ENCODE results near the gene TMC7.

Gene TMC7

DNA sequence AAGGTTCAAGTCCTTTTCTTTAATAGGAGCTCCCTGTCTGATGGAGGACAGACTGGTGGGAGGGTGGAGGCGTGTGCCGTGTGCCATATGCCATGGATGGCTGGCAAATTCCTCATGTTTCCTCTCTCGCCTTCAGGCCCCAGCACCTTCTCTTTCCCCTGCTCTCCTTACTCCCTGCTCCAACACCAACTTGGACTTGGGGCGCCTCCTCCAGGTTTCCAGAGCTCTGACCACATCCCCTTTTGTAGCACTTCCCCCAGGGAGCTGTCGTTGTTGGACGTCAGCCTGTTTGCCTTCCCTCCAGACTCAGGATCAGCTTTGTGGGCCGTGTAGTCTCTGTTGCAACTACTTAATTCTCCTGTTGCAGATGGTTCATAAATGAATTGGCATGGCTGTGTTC is 30.7 kb downstream of the TMC7 start:
- peaks cover 30% of the 10 kb centered on the region for H3K36me3 ChIP-seq (ENCODE audit: insufficient read depth, insufficient read length, low read length)
- no peak for DNase-seq (ENCODE audit: low read depth, low spot score)
- H3K27me3 ChIP-seq (ENCODE audit: insufficient read depth, insufficient read length): no peaks in the 10 kb centered on the region
- no peak overlapping the region for H3K9ac ChIP-seq (ENCODE audit: insufficient read length, low read depth)
- H3K4me3 ChIP-seq (ENCODE audit: insufficient read length, low read depth): no peak overlapping the region
- peaks cover 8% of the 10 kb centered on the region for H3K4me1 ChIP-seq (ENCODE audit: insufficient read depth, insufficient read length)
- H3K9me3 ChIP-seq (ENCODE audit: insufficient read depth, low read length): peaks cover 12% of the 10 kb centered on the region; the same call in 1 of the 2 replicates
- TF ChIP-seq ZNF274 (IDR thresholded peaks at IDR 0.05; ENCODE audit: low read depth, low read length): no peak
- no peak for TF ChIP-seq SUZ12 (IDR thresholded peaks at IDR 0.05; ENCODE audit: extremely low read depth, insufficient read depth, insufficient read length)
- no peak for TF ChIP-seq YY1 (IDR thresholded peaks at IDR 0.05; ENCODE audit: insufficient read depth, insufficient read length)

DNA sequence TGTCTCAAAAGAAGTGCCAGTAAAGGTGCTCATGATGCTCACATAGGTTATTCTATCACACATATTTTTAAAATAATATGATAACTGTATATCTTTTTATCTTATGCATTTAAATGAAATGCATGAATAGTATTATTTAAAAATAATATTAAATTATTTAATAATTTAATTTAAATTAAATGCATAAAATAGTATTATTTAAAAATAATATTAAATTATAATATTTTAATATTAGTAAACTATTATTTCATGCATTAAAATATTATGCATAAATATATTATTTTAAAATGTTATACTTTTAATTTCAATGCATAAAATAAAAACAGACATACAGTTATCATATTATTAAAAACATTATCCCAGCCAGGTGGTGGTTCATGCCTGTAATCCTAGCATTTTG is 33.4 kb downstream of the TMC7 start:
- Histone ChIP-seq H3K9me3 (ENCODE audit: insufficient read depth, low read length) (peaks cover 8% of the 10 kb centered on the region), H3K4me1 (ENCODE audit: insufficient read depth, insufficient read length) (peaks cover 8% of the 10 kb centered on the region), H3K27me3 (ENCODE audit: insufficient read depth, insufficient read length) (no peaks in the 10 kb centered on the region), H3K36me3 (ENCODE audit: insufficient read depth, insufficient read length, low read length) (peaks cover 33% of the 10 kb centered on the region), H3K9ac (ENCODE audit: insufficient read length, low read depth) (no peak overlapping the region), H3K4me3 (ENCODE audit: insufficient read length, low read depth) (no peak overlapping the region)
- TF ChIP-seq SUZ12 (IDR thresholded peaks at IDR 0.05; ENCODE audit: extremely low read depth, insufficient read depth, insufficient read length): no peak
- TF ChIP-seq ZNF274 (IDR thresholded peaks at IDR 0.05; ENCODE audit: low read depth, low read length): no peak
- no peak for TF ChIP-seq YY1 (IDR thresholded peaks at IDR 0.05; ENCODE audit: insufficient read depth, insufficient read length)
- no peak for DNase-seq (ENCODE audit: low read depth, low spot score)

DNA sequence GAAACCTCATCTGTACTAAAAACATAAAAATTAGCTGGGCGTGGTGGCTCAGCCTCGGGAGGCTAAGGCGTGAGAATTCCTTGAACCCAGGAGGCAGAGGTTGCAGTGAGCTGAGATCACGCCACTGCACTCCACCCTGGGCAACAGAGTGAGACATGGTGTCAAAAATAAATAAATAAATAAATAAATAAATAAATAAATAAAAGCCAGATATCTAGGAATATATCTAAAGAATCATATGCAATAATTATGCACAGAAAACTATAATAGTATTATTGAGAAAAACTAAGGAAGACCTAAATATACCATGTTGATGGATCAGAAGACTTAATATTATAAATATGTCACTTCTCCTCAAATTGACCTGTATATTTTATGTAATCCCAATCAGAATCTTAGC is 37.0 kb downstream of the TMC7 start:
- peaks cover 9% of the 10 kb centered on the region for H3K9me3 ChIP-seq (ENCODE audit: insufficient read depth, low read length)
- peaks cover 43% of the 10 kb centered on the region for H3K36me3 ChIP-seq (ENCODE audit: insufficient read depth, insufficient read length, low read length)
- peaks cover 3% of the 10 kb centered on the region for H3K4me1 ChIP-seq (ENCODE audit: insufficient read depth, insufficient read length)
- no peak overlapping the region for H3K4me3 ChIP-seq (ENCODE audit: insufficient read length, low read depth)
- no peak for DNase-seq (ENCODE audit: low read depth, low spot score)
- H3K27me3 ChIP-seq (ENCODE audit: insufficient read depth, insufficient read length): no peaks in the 10 kb centered on the region
- TF ChIP-seq SUZ12 (IDR thresholded peaks at IDR 0.05; ENCODE audit: extremely low read depth, insufficient read depth, insufficient read length) (no peak), ZNF274 (IDR thresholded peaks at IDR 0.05; ENCODE audit: low read depth, low read length) (no peak), YY1 (IDR thresholded peaks at IDR 0.05; ENCODE audit: insufficient read depth, insufficient read length) (no peak)
- H3K9ac ChIP-seq (ENCODE audit: insufficient read length, low read depth): no peak overlapping the region

DNA sequence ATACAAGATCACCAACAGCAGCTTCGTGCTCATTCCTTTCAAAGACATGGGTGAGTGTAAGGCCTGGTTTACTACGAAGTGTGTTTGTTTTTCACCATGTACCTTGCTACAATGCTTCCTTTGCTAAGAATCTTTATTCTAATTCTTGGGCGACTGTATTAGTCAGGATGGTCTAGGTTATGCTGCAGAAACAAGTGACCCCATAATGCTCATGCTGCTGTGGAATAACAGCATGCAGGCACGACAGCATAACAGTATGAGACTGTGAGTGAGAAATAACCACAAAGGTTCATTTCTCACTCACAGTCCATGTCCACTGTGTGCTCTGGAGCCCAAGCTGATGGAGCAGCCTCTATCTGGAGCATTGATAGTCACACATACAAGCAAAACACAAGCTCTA is 38.0 kb downstream of the TMC7 start:
- Histone ChIP-seq H3K4me1 (ENCODE audit: insufficient read depth, insufficient read length) (no peaks in the 10 kb centered on the region), H3K4me3 (ENCODE audit: insufficient read length, low read depth) (no peak overlapping the region), H3K27me3 (ENCODE audit: insufficient read depth, insufficient read length) (no peaks in the 10 kb centered on the region), H3K36me3 (ENCODE audit: insufficient read depth, insufficient read length, low read length) (peaks cover 36% of the 10 kb centered on the region), H3K9me3 (ENCODE audit: insufficient read depth, low read length) (peaks cover 9% of the 10 kb centered on the region), H3K9ac (ENCODE audit: insufficient read length, low read depth) (no peak overlapping the region)
- no peak for TF ChIP-seq YY1 (IDR thresholded peaks at IDR 0.05; ENCODE audit: insufficient read depth, insufficient read length)
- no peak for TF ChIP-seq SUZ12 (IDR thresholded peaks at IDR 0.05; ENCODE audit: extremely low read depth, insufficient read depth, insufficient read length)
- no peak for TF ChIP-seq ZNF274 (IDR thresholded peaks at IDR 0.05; ENCODE audit: low read depth, low read length)
- DNase-seq (ENCODE audit: low read depth, low spot score): no peak

DNA sequence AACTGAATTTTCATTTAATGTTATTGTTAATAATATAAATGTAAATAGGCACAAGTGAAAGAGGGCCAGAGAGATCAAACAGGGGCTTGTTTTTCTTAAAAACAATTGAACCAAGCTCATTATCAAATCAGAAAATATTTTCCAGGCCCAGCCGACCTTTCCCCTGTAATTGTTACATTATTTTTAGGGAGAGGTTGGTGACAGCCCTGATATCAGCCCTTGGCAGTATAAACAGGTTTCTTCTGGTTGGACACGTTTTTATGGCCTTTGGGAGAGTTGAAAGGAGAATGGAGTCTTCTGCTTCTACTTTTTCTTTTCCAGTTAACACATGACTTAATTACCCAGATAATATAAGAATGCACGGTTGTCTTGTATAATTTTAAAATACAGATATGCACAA is 43.7 kb downstream of the TMC7 start:
- no peaks in the 10 kb centered on the region for H3K4me1 ChIP-seq (ENCODE audit: insufficient read depth, insufficient read length)
- peaks cover 27% of the 10 kb centered on the region for H3K36me3 ChIP-seq (ENCODE audit: insufficient read depth, insufficient read length, low read length)
- no peak for TF ChIP-seq YY1 (IDR thresholded peaks at IDR 0.05; ENCODE audit: insufficient read depth, insufficient read length)
- no peak for TF ChIP-seq SUZ12 (IDR thresholded peaks at IDR 0.05; ENCODE audit: extremely low read depth, insufficient read depth, insufficient read length)
- no peak for TF ChIP-seq ZNF274 (IDR thresholded peaks at IDR 0.05; ENCODE audit: low read depth, low read length)

DNA sequence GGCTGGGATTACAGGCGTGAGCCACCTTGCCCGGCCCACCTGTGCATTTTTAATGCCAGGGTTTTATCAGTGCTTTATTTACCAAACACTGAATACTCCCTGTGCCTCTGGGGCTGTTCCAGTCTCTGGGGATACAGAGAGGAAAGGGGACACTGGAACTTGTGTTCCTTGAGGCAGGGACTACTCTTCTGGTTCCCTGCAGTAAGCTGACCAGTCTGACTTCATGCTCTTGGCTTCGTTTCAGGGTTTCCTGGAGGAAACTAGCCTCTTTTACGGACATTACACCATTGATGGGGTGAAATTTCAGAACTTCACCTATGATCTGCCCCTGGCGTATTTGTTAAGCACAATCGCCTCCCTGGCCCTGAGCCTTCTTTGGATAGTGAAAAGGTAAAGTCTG is 46.2 kb downstream of the TMC7 start:
- no peak for DNase-seq (ENCODE audit: low read depth, low spot score)
- no peaks in the 10 kb centered on the region for H3K27me3 ChIP-seq (ENCODE audit: insufficient read depth, insufficient read length)
- H3K9me3 ChIP-seq (ENCODE audit: insufficient read depth, low read length): no peaks in the 10 kb centered on the region
- no peaks in the 10 kb centered on the region for H3K4me1 ChIP-seq (ENCODE audit: insufficient read depth, insufficient read length)
- no peak overlapping the region for H3K9ac ChIP-seq (ENCODE audit: insufficient read length, low read depth)
- peaks cover 27% of the 10 kb centered on the region for H3K36me3 ChIP-seq (ENCODE audit: insufficient read depth, insufficient read length, low read length)
- no peak overlapping the region for H3K4me3 ChIP-seq (ENCODE audit: insufficient read length, low read depth)
- no peak for TF ChIP-seq SUZ12 (IDR thresholded peaks at IDR 0.05; ENCODE audit: extremely low read depth, insufficient read depth, insufficient read length)
- no peak for TF ChIP-seq YY1 (IDR thresholded peaks at IDR 0.05; ENCODE audit: insufficient read depth, insufficient read length)

More for the DNA sequence above, 43.7 kb downstream of the TMC7 start:
- no peak for DNase-seq (ENCODE audit: low read depth, low spot score)
- Histone ChIP-seq H3K27me3 (ENCODE audit: insufficient read depth, insufficient read length) (no peaks in the 10 kb centered on the region), H3K9me3 (ENCODE audit: insufficient read depth, low read length) (no peaks in the 10 kb centered on the region), H3K9ac (ENCODE audit: insufficient read length, low read depth) (no peak overlapping the region), H3K4me3 (ENCODE audit: insufficient read length, low read depth) (no peak overlapping the region)

DNA sequence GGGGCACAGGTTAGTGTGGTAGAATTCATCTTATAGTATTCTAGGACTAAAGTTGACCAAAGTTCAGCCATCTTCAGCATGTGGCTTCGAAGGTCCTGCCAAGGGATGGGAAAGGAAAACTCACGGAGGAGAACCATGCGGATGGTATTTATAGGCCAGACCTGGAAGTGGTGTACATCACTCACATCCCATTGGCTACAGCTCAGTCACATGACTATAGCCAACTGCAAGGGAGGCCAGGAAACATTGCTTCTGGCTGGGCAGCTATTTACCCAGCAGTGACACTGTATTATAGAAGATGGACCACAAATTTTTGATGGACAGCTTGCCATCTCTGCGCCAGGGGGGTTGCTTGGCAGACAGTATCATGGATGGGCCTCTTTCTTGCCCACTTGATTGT is 48.0 kb downstream of the TMC7 start:
- H3K9me3 ChIP-seq (ENCODE audit: insufficient read depth, low read length): no peaks in the 10 kb centered on the region
- H3K4me1 ChIP-seq (ENCODE audit: insufficient read depth, insufficient read length): no peaks in the 10 kb centered on the region
- H3K9ac ChIP-seq (ENCODE audit: insufficient read length, low read depth): no peak overlapping the region
- TF ChIP-seq SUZ12 (IDR thresholded peaks at IDR 0.05; ENCODE audit: extremely low read depth, insufficient read depth, insufficient read length): no peak
- no peak for TF ChIP-seq ZNF274 (IDR thresholded peaks at IDR 0.05; ENCODE audit: low read depth, low read length)
- no peak overlapping the region for H3K4me3 ChIP-seq (ENCODE audit: insufficient read length, low read depth)
- DNase-seq (ENCODE audit: low read depth, low spot score): no peak
- peaks cover 27% of the 10 kb centered on the region for H3K36me3 ChIP-seq (ENCODE audit: insufficient read depth, insufficient read length, low read length)
- no peaks in the 10 kb centered on the region for H3K27me3 ChIP-seq (ENCODE audit: insufficient read depth, insufficient read length)

DNA sequence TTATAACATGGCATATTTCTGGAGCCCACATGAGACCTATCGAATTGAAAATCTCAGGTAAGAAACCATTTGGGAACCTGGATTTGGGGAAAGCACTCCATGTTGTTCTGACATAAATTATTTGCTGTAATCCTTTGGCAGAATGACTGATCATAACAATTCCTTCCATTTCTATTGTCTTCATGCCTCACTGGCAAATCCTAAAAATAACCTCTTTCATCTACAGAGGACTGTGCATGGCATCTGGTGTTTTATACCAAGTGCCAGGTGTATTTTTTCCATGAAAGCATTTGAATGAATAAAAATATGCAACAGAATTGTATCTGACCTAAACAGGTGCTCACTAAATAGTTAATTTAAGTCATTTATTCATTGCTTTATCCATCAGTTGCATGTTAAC is 50.0 kb downstream of the TMC7 start:
- Histone ChIP-seq H3K4me1 (ENCODE audit: insufficient read depth, insufficient read length) (no peaks in the 10 kb centered on the region), H3K9me3 (ENCODE audit: insufficient read depth, low read length) (no peaks in the 10 kb centered on the region), H3K9ac (ENCODE audit: insufficient read length, low read depth) (no peak overlapping the region), H3K27me3 (ENCODE audit: insufficient read depth, insufficient read length) (no peaks in the 10 kb centered on the region), H3K36me3 (ENCODE audit: insufficient read depth, insufficient read length, low read length) (peaks cover 27% of the 10 kb centered on the region), H3K4me3 (ENCODE audit: insufficient read length, low read depth) (no peak overlapping the region)
- no peak for DNase-seq (ENCODE audit: low read depth, low spot score)
- TF ChIP-seq YY1 (IDR thresholded peaks at IDR 0.05; ENCODE audit: insufficient read depth, insufficient read length) (no peak), ZNF274 (IDR thresholded peaks at IDR 0.05; ENCODE audit: low read depth, low read length) (no peak)
